HEK293T (cell line): ENCODE measurements around the gene CHEK1.

Experiments used
- ELF4 ChIP-seq: fragments of 450-650 bp; IDR thresholded peaks from 2 replicates; pipeline ENCODE4 v1.6.1; 2017; ENCODE audit warnings: antibody characterized with exemption
- FOXA1 ChIP-seq: fragments of 450-650 bp; IDR thresholded peaks from 2 replicates; pipeline ENCODE4 v1.6.1; 2016; ENCODE audit warnings: mild to moderate bottlenecking
- NFRKB ChIP-seq: fragments of 450-650 bp; IDR thresholded peaks from 2 replicates; pipeline ENCODE4 v1.6.1; 2016; ENCODE audit warnings: mild to moderate bottlenecking, moderate library complexity
- SP1 ChIP-seq: fragments of 450-650 bp; IDR thresholded peaks from 2 replicates; pipeline ENCODE4 v1.6.1; 2017
- SUZ12 ChIP-seq: fragments of 450-650 bp; IDR thresholded peaks from 2 replicates; pipeline ENCODE4 v1.6.1; 2016; ENCODE audit warnings: mild to moderate bottlenecking

- TF ChIP-seq FOXA1 (no peak), NFRKB (no peak), ELF4 (no peak), SP1 (no peak), SUZ12 (no peak)
Measured at GRCh38 chr11:125594958-125595357, 30.0 kb upstream of the CHEK1 start.
